Measurements from ENCODE around the gene PSME3IP1.
"Not testable (repeated sequence)": the region's sequence is repeated elsewhere in the genome, so short reads cannot be mapped to it uniquely, and the experiment has no call there.

Gene PSME3IP1

DNA sequence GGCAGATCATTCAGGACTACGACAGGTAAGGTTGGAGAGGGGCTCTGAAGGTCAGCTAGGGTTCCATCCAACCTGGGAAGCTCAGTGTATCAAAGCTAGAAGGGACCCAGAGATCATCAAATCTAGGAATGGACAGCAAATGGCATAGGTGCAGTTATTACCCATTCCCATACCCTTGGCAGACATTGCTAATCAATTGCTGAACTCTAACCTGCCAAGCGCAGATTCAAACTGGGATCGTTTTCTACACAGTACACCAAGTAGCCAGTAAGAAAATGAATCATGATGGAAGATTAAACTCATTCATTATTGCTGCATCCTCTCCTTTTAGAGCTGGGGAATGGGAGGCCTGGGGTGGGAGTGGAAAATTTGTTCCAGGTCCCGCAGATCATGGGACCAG lies 59.9 kb downstream of the PSME3IP1 start:
- DNase-seq (ENCODE audit: low read depth in 2 of 2): no peak

DNA sequence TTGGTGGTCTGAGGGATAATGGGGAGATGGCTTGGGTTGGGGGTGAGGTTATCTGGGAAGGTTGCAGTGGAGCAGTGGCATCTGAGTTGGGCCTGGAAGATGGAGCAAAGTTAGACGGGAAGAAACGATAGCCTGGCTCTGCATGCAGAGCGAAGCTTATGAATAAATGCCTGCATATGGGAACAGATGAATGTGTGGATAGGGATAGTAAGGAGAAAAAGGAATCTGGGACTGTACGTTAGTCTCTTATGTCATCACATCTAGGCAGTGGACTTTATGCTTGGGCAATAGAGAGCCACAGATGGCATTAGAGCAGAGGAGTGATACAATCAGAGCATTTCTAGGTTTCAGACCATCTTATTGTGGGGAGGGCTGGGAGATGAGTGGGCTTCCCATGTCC lies 60.5 kb downstream of the PSME3IP1 start:
- no peak for DNase-seq (ENCODE audit: low read depth in 2 of 2)

DNA sequence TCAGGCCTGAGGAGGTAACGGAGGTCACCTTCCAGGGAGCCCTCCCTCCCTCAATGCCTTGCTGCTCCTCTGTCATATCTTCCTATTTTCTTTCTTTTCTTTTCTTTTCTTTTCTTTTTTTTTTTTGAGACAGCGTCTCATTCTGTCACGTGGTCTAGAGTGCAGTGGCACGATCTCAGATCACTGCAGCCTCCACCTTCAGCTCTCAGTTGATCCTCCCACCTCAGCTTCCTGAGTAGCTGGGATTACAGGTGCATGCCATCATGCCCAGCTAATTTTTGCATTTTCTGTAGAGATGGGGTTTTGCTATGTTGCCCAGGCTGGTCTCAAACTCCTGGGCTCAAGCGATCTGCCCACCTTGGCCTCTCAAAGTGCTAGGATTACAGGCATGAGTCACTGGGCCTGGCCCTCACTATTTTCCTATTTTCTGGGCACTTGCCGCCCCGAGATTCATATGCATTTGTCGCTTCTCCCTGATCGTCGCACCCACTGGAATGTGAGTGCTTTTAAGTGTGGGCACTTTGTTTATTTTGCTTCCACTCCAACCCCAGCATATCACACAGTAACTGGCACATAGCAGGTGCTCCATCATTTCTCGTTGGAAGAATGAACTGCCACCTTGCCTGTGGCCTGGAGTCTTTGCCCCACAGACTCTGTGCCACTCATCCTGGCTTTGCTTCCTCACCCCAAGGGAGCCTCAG lies 61.7 kb downstream of the PSME3IP1 start:
- no peak for DNase-seq (ENCODE audit: low read depth in 2 of 2)

DNA sequence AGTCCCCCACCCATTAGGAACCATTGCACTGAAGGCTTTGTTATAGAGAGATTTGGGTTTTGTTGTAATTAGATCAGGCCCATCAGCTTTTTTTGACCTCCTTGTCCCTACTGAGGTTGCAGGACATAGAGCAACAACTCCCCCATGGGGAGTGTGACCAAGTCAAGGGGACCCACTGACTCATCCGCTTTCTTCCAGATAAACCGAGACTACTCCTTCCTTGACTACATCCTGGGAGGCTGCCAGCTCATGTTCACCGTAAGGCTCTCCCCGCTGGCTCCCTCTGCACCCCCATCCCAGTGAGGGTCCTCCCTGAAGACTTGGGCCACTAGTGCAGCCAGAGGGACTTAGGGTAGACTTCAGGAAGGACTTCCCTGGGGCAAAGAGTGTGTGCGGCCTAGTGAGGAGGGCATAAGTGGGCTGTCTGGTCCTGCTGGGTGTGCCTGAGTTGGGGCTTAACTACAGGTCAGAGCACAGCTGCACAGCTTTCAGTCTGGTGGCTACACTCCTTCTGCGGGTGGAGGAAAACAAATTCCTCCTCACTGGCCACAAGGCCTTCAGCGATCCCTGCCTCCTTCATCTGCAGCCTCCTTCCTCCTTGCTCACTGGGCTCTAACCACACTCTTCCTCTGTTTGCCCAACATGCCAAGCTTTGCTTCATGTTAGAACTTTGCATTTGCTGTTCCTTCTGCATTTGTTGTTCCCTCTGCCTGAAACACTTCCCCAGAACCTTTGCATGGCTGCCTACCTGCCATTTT lies 62.4 kb downstream of the PSME3IP1 start:
- DNase-seq (ENCODE audit: low read depth in 2 of 2): no peak

DNA sequence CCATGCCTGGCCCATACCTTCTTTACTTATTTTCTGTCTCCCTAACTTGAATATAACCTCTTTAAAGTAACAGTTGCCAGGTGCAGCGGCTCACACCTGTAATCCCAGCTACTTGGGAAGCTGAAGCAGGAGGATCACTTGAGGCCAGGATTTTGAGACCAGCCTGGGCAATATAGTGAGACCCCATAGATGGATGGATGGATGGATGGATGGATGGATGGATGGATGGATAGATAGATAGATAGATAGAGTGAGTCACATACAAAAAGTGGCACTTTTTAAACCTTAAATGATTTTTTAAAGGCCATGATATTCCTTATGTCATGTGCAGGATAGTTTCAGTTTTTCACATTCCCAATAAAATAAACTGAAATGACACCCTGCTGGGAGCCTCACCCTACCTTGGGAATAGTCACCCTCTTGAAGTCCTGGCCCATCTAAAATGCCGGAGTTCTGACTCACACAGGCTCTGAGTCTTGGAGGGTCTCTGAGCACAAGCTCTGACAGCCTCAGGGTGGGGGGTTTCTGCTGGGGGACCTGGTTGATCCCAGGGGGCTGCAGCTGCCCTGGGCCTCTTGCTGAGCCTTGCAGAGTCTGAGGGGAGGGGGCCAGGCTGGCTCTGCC lies 67.3 kb downstream of the PSME3IP1 start:
- no peak for DNase-seq (ENCODE audit: low read depth in 2 of 2)

- DNase-seq (ENCODE audit: low read depth in 2 of 2): no peak
Measured at GRCh38 chr16:57115514-57116182, 70.2 kb downstream of the PSME3IP1 start.

DNA sequence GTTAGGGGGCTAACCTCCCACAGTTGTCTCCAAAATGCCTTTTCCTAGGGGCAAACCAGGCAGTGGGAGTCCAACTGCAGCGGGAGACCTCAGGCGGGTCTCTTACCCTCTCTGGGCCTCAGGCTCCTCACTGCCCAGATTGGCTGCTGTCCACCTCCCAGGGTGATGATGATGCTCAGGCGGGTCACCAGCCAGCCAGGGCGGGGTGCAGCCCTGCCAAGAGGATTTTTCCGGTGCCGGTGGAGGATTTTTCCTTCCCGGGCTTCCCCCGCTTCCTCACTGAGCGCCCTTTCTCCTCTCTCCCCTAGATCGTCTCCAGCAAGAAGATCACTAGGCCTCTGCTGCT lies 70.7 kb downstream of the PSME3IP1 start:
- no peak for DNase-seq (ENCODE audit: low read depth in 2 of 2)

- no peak for DNase-seq (ENCODE audit: low read depth in 2 of 2)
Measured at GRCh38 chr16:57113664-57114063, 72.2 kb downstream of the PSME3IP1 start.

GRCh38 chr16:57113042-57113453 lies 72.8 kb downstream of the PSME3IP1 start:
- no peak for DNase-seq (ENCODE audit: low read depth in 2 of 2)

- no peak for DNase-seq (ENCODE audit: low read depth in 2 of 2)
Measured at GRCh38 chr16:57112403-57113041, 73.3 kb downstream of the PSME3IP1 start.

DNA sequence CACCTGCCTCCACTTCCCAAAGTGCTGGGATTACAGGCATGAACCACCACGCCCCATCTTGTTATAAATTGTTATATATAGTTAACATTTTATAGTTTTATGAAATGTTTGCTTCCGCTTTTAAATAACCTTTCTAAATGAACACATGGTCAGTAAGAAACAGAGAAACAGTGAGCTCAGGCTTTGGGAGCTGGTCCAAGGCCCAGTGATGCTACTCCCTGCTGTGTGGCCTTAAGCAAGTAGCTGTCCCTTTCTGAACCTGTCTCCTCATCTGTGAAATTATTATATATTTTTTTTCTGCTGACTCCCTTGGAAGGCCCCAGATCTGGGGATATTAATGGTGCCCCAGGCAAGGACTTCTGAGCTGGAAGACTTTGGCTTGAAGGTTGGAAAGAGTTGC lies 74.4 kb downstream of the PSME3IP1 start:
- DNase-seq (ENCODE audit: low read depth in 2 of 2): no peak

GRCh38 chr16:57110937-57111336 lies 74.9 kb downstream of the PSME3IP1 start:
- DNase-seq (ENCODE audit: low read depth in 2 of 2): no peak

GRCh38 chr16:57109259-57110105 lies 76.4 kb downstream of the PSME3IP1 start:
- not testable (repeated sequence) for DNase-seq (ENCODE audit: low read depth in 2 of 2)

DNA sequence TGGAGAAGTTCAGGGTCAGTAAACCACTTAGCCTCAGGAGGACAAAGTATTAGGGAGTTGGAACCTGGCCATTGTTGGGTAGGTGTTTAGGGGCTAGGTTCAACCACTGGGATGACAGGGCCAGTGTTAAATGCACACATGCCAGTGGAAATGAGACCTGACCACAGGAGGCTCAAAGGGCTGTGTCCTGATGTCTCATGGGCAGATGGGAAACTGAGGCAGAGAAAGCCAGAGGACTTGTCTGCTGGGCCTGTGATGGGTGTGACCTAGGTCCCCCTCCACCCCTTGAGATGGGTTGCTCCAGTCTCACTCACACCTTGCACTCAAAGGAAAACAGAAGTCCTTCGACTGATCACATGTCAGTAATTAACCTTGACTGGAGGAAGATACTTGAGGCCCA lies 77.4 kb downstream of the PSME3IP1 start:
- DNase-seq (ENCODE audit: low read depth in 2 of 2): no peak

- no peak for DNase-seq (ENCODE audit: low read depth in 2 of 2)
Measured at GRCh38 chr16:57107321-57107922, 78.4 kb downstream of the PSME3IP1 start.

DNA sequence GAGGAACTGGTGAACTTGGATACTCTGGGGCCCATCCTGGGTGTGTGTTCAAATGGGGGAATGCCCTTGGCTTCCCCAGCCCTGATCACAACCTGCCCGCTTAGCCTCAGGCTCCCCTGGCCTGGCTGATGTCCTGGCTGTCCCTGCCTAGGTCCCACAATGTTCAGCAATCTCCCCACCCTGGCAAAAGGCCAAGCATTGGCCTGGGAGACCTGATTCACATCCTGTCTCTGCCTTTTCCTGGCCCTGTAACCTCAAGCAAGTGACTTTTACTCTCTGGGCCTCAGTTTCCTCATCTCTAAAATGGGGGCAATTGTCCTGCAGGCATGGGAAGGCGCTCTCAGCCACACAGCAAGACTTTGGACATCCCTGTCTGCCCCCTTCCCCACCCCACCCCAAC lies 79.1 kb downstream of the PSME3IP1 start:
- DNase-seq (ENCODE audit: low read depth in 2 of 2): no peak

DNA sequence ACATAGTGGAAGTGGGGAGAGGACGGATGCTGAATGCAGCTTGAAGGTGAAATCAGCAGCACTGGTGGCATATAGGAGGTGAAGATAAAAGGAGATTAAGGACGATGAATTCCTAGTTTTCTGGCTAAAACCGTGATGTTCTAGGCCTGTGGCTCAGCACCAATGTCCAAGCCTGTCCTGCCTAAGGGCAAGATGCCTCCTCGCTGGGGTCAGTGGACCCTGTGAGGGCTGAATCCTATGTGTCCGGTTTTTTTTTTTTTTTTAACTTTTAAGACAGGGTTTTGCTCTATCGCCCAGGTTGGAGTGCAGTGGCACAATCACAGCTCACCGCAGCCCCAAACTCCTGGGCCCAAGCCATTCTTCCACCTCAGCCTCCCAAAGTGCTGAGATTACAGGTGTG lies 80.7 kb downstream of the PSME3IP1 start:
- DNase-seq (ENCODE audit: low read depth in 2 of 2): no peak

- no peak for DNase-seq (ENCODE audit: low read depth in 2 of 2)
Measured at GRCh38 chr16:57104706-57105105, 81.1 kb downstream of the PSME3IP1 start.

- no peak for DNase-seq (ENCODE audit: low read depth in 2 of 2)
Measured at GRCh38 chr16:57102888-57103851, 82.7 kb downstream of the PSME3IP1 start.

All from stimulated activated CD4-positive, alpha-beta T cell treated with anti-CD3 and anti-CD28 coated beads, Interleukin-12 subunit alpha, Interleukin-12 subunit beta, amount 100 ng/mL, for 24 hours (primary cell).